ENCODE data around the gene TMEM259. TPM values are rescaled to one million over a fixed set of nuclear protein-coding genes. Genes with fewer than 3 reads are reported as not detected.

TMEM259 gene
- total and polyA plus RNA-seq, 2 donors (not counting 3 experiments of a cell fraction or from before 2014, with no cell fraction given): 142 to 297 TPM

DNA sequence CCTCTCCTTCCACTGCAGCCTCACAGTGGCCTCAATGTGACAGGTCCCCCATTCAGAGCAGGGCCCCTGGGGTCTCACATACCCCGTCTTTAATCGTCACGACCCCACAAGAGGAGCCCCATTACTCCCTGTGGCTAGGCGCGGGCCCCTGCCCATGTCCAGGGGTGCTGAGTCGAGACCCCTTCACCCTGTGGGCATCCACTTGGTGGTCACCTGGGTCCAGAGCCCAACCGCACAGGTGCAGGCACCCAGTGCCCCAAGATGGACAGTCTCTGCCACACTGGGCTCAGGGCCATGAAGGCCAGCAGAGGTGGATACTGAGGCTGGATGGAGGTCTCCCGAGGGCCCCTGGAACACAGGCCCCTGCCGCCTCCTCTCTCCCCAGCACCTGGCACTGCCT is 3.0 kb downstream of the TMEM259 start:
- intact Hi-C loops (cut with micrococcal nuclease) (no loop called here), dilution Hi-C loops (cut with MboI; ENCODE audit: extremely low pct_ligation_motif_present, low sequenced_read_pairs) (no loop called here)
- POLR2A ChIA-PET: no interaction called here
- no peaks in the 10 kb centered on the region for H4K20me1 ChIP-seq (replicated peaks; ENCODE audit: control insufficient read depth, extremely low read depth, insufficient read depth, low read length)
- H3K4me3 ChIP-seq (replicated peaks in 1 of 3; ENCODE audit: insufficient read depth in 1 of 3, low read depth in 1 of 3, low read length in 3 of 3): no peak overlapping the region
- H3K79me2 ChIP-seq (ENCODE audit: control insufficient read depth, insufficient read depth, low read length): peaks cover 78% of the 10 kb centered on the region
- H2AFZ ChIP-seq (ENCODE audit: low read depth, low read length): no peak overlapping the region
- TF ChIP-seq, protein P1, sequence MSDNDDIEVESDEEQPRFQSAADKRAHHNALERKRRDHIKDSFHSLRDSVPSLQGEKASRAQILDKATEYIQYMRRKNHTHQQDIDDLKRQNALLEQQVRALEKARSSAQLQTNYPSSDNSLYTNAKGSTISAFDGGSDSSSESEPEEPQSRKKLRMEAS (IDR thresholded peaks at IDR 0.05; ENCODE audit: insufficient read depth, insufficient read length): no peak
- no peak for TF ChIP-seq POLR2A (IDR thresholded peaks at IDR 0.05; ENCODE audit: low read depth, low read length)
- no peak for TF ChIP-seq FOS (IDR thresholded peaks at IDR 0.05; ENCODE audit: borderline replicate concordance, insufficient read depth, low read length)
- no peak for TF ChIP-seq GATA2 (IDR thresholded peaks at IDR 0.05; ENCODE audit: insufficient read depth, insufficient read length, low read depth, low read length)
- no peak for TF ChIP-seq POLR2AphosphoS5 (IDR thresholded peaks at IDR 0.05; ENCODE audit: insufficient read depth, low read depth, low read length)
- no peak for TF ChIP-seq JUN (IDR thresholded peaks at IDR 0.05; ENCODE audit: borderline replicate concordance, insufficient read depth, insufficient read length, low read depth)
- TF ChIP-seq MYC (IDR thresholded peaks at IDR 0.05; ENCODE audit: low read depth, low read length): no peak
- no TSS peak for BruUV-seq (replicated peaks)
- H3K27ac ChIP-seq (ENCODE audit: insufficient read depth, low read depth, low read length): no peak overlapping the region
- CTCF ChIA-PET: no interaction called here
- no peak overlapping the region for H3K9ac ChIP-seq (replicated peaks; ENCODE audit: extremely low read depth, insufficient read depth, low read length)
- FAIRE-seq (no peak), DNase-seq (ENCODE audit: low read depth, low spot score) (no peak)
- H3K4me1 ChIP-seq (ENCODE audit: control insufficient read depth, extremely low read depth, insufficient read depth, low read length): peaks cover 40% of the 10 kb centered on the region
- H3K9me1 ChIP-seq (replicated peaks; ENCODE audit: control insufficient read depth, extremely low read depth, insufficient read depth, low read length): no peaks in the 10 kb centered on the region
- no peak overlapping the region for H3K4me2 ChIP-seq (ENCODE audit: insufficient read depth, low read length)
- H3K27me3 ChIP-seq (ENCODE audit: control insufficient read depth in 2 of 2, insufficient read depth in 2 of 2, low read length in 2 of 2): no peaks in the 10 kb centered on the region
- H3K36me3 ChIP-seq (ENCODE audit: control insufficient read depth in 2 of 2, extremely low read depth in 1 of 2, insufficient read depth in 2 of 2, low read length in 2 of 2): peaks cover 0 to 13% of the 10 kb centered on the region in 2 experiments
- H3K9me3 ChIP-seq (replicated peaks; ENCODE audit: control insufficient read depth, insufficient read depth, low read length): no peaks in the 10 kb centered on the region
